ENCODE data around the gene RNF13.
"Not testable (repeated sequence)": the region's sequence is repeated elsewhere in the genome, so short reads cannot be mapped to it uniquely, and the experiment has no call there.

The RNF13 gene

GRCh38 chr3:149819432-149819831, 6.4 kb downstream of the RNF13 start:
- Histone ChIP-seq H3K4me3 (ENCODE audit: low read depth, low read length) (no peak overlapping the region), H3K27me3 (ENCODE audit: control insufficient read depth, insufficient read depth, low read length) (no peaks in the 10 kb centered on the region), H3K9me3 (ENCODE audit: control insufficient read depth, insufficient read depth, low read length) (0 out of 2 replicates have a peak, but pooled peaks cover 3% of the 10 kb centered on the region), H3K36me3 (ENCODE audit: control insufficient read depth, insufficient read depth, low read length) (no peaks in the 10 kb centered on the region), H3K27ac (ENCODE audit: low read depth, low read length) (no peak overlapping the region), H3K9ac (ENCODE audit: low read depth, low read length) (no peak overlapping the region), H3K4me1 (ENCODE audit: control insufficient read depth, insufficient read depth, low read length) (peaks cover 20% of the 10 kb centered on the region)

- H3K27ac ChIP-seq (ENCODE audit: low read depth, low read length) = no peak overlapping the region
- no peaks in the 10 kb centered on the region for H3K36me3 ChIP-seq (ENCODE audit: control insufficient read depth, insufficient read depth, low read length)
- H3K4me1 ChIP-seq (ENCODE audit: control insufficient read depth, insufficient read depth, low read length) = peaks cover 14% of the 10 kb centered on the region
- no peak overlapping the region for H3K9ac ChIP-seq (ENCODE audit: low read depth, low read length)
- 0 out of 2 replicates have a peak, but pooled peaks cover 3% of the 10 kb centered on the region for H3K9me3 ChIP-seq (ENCODE audit: control insufficient read depth, insufficient read depth, low read length)
- H3K27me3 ChIP-seq (ENCODE audit: control insufficient read depth, insufficient read depth, low read length) = no peaks in the 10 kb centered on the region
- H3K4me3 ChIP-seq (ENCODE audit: low read depth, low read length) = no peak overlapping the region
These were observed 7.2 kb downstream of the RNF13 start for GRCh38 chr3:149820183-149820582.

GRCh38 chr3:149826636-149827035, 13.6 kb downstream of the RNF13 start:
- Histone ChIP-seq H3K9me3 (ENCODE audit: control insufficient read depth, insufficient read depth, low read length) (peaks cover 17% of the 10 kb centered on the region), H3K4me3 (ENCODE audit: low read depth, low read length) (no peak overlapping the region), H3K27ac (ENCODE audit: low read depth, low read length) (peak overlapping the region; percentile 40), H3K4me1 (ENCODE audit: control insufficient read depth, insufficient read depth, low read length) (peaks cover 14% of the 10 kb centered on the region), H3K9ac (ENCODE audit: low read depth, low read length) (no peak overlapping the region), H3K27me3 (ENCODE audit: control insufficient read depth, insufficient read depth, low read length) (no peaks in the 10 kb centered on the region), H3K36me3 (ENCODE audit: control insufficient read depth, insufficient read depth, low read length) (no peaks in the 10 kb centered on the region)

GRCh38 chr3:149828390-149828789, 15.4 kb downstream of the RNF13 start:
- Histone ChIP-seq H3K4me3 (ENCODE audit: low read depth, low read length) (no peak overlapping the region), H3K9me3 (ENCODE audit: control insufficient read depth, insufficient read depth, low read length) (peaks cover 28% of the 10 kb centered on the region), H3K27me3 (ENCODE audit: control insufficient read depth, insufficient read depth, low read length) (no peaks in the 10 kb centered on the region), H3K27ac (ENCODE audit: low read depth, low read length) (no peak overlapping the region), H3K4me1 (ENCODE audit: control insufficient read depth, insufficient read depth, low read length) (peaks cover 14% of the 10 kb centered on the region), H3K36me3 (ENCODE audit: control insufficient read depth, insufficient read depth, low read length) (no peaks in the 10 kb centered on the region; the same call in 1 of the 2 replicates), H3K9ac (ENCODE audit: low read depth, low read length) (no peak overlapping the region)

DNA sequence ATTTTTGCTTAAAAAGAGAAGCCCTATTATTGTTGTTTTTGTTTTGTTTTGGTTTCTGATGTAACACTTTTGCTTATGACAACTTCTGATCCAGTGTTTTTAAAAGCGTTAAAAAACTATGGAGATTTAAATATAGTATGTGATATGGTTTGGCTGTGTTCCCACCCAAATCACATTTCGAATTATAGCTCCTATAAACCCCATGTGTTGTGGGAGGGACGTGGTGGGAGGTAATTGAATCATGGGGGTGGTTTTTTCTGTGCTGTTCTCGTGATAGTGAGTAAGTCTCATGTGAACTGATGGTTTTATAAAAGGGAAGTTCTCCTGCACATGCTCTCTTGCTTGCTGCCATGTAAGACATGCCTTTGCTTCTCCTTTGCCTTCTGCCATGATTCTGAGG, 16.6 kb downstream of the RNF13 start:
- not testable (repeated sequence) for H3K27ac ChIP-seq (ENCODE audit: low read depth, low read length); H3K4me3 ChIP-seq (ENCODE audit: low read depth, low read length); H3K36me3 ChIP-seq (ENCODE audit: control insufficient read depth, insufficient read depth, low read length); H3K27me3 ChIP-seq (ENCODE audit: control insufficient read depth, insufficient read depth, low read length); H3K9ac ChIP-seq (ENCODE audit: low read depth, low read length)
- peaks cover 40% of the 10 kb centered on the region for H3K9me3 ChIP-seq (ENCODE audit: control insufficient read depth, insufficient read depth, low read length)
- H3K4me1 ChIP-seq (ENCODE audit: control insufficient read depth, insufficient read depth, low read length) = peaks cover 14% of the 10 kb centered on the region

GRCh38 chr3:149830902-149831301, 17.9 kb downstream of the RNF13 start:
- H3K9ac ChIP-seq (ENCODE audit: low read depth, low read length) = no peak overlapping the region
- no peak overlapping the region for H3K27ac ChIP-seq (ENCODE audit: low read depth, low read length)
- H3K9me3 ChIP-seq (ENCODE audit: control insufficient read depth, insufficient read depth, low read length) = peaks cover 42% of the 10 kb centered on the region
- peaks cover 6% of the 10 kb centered on the region for H3K4me1 ChIP-seq (ENCODE audit: control insufficient read depth, insufficient read depth, low read length)
- H3K4me3 ChIP-seq (ENCODE audit: low read depth, low read length) = no peak overlapping the region
- H3K27me3 ChIP-seq (ENCODE audit: control insufficient read depth, insufficient read depth, low read length) = no peaks in the 10 kb centered on the region
- H3K36me3 ChIP-seq (ENCODE audit: control insufficient read depth, insufficient read depth, low read length) = no peaks in the 10 kb centered on the region; the same call in 1 of the 2 replicates

GRCh38 chr3:149831321-149831720, 18.3 kb downstream of the RNF13 start:
- Histone ChIP-seq H3K36me3 (ENCODE audit: control insufficient read depth, insufficient read depth, low read length) (no peaks in the 10 kb centered on the region; the same call in 1 of the 2 replicates), H3K9me3 (ENCODE audit: control insufficient read depth, insufficient read depth, low read length) (peaks cover 42% of the 10 kb centered on the region), H3K4me3 (ENCODE audit: low read depth, low read length) (no peak overlapping the region), H3K27me3 (ENCODE audit: control insufficient read depth, insufficient read depth, low read length) (no peaks in the 10 kb centered on the region), H3K9ac (ENCODE audit: low read depth, low read length) (no peak overlapping the region), H3K4me1 (ENCODE audit: control insufficient read depth, insufficient read depth, low read length) (peaks cover 1% of the 10 kb centered on the region), H3K27ac (ENCODE audit: low read depth, low read length) (no peak overlapping the region)

DNA sequence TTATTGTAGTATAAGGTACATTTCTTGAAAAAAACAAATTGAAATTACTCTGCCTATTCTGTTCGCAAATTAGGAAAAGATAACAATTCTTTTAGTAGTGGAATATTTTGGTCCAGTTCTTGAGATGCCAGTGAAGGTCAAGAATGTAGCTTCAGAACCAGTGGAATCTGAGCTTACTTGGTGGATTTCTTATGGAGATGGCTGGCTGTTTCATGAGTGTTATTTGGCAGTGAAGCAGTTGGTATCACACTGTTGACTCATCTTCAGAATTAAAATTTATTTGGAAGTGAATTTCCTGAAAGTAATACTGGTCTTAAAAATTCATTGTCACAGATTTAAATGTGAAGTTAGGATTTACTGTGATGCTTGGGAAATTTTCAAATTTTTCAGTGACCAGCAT, 19.1 kb downstream of the RNF13 start:
- Histone ChIP-seq H3K36me3 (ENCODE audit: control insufficient read depth, insufficient read depth, low read length) (no peaks in the 10 kb centered on the region; the same call in 1 of the 2 replicates), H3K27ac (ENCODE audit: low read depth, low read length) (no peak overlapping the region), H3K9me3 (ENCODE audit: control insufficient read depth, insufficient read depth, low read length) (peaks cover 47% of the 10 kb centered on the region), H3K9ac (ENCODE audit: low read depth, low read length) (no peak overlapping the region), H3K27me3 (ENCODE audit: control insufficient read depth, insufficient read depth, low read length) (no peaks in the 10 kb centered on the region), H3K4me3 (ENCODE audit: low read depth, low read length) (no peak overlapping the region; the same call in 1 of the 2 replicates), H3K4me1 (ENCODE audit: control insufficient read depth, insufficient read depth, low read length) (no peaks in the 10 kb centered on the region)

GRCh38 chr3:149833241-149833640, 20.2 kb downstream of the RNF13 start:
- H3K9me3 ChIP-seq (ENCODE audit: control insufficient read depth, insufficient read depth, low read length) = peaks cover 57% of the 10 kb centered on the region

DNA sequence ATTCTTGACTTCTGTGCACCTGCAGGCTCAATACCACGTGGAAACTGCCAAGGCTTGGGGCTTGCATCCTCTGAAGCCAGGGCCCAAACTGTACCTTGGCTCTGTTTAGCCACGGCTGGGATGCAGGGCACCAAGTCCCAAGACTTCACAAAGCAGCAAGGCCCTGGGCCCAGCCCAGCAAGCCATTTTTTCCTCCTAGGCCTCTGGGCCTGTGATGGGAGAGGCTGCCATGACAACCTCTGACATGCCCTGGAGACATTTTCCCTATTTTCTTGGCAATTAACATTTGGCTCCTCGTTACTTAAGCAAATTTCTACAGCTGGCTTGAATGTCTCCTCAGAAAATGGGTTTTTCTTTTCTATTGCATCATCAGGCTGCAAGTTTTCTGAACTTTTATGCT, 25.5 kb downstream of the RNF13 start:
- not testable (repeated sequence) for H3K4me1 ChIP-seq (ENCODE audit: control insufficient read depth, insufficient read depth, low read length)

More at GRCh38 chr3:149833241-149833640, 20.2 kb downstream of the RNF13 start:
- Histone ChIP-seq H3K4me3 (ENCODE audit: low read depth, low read length) (no peak overlapping the region), H3K36me3 (ENCODE audit: control insufficient read depth, insufficient read depth, low read length) (no peaks in the 10 kb centered on the region; the same call in 1 of the 2 replicates), H3K4me1 (ENCODE audit: control insufficient read depth, insufficient read depth, low read length) (no peaks in the 10 kb centered on the region), H3K27me3 (ENCODE audit: control insufficient read depth, insufficient read depth, low read length) (no peaks in the 10 kb centered on the region), H3K9ac (ENCODE audit: low read depth, low read length) (no peak overlapping the region), H3K27ac (ENCODE audit: low read depth, low read length) (no peak overlapping the region)

DNA sequence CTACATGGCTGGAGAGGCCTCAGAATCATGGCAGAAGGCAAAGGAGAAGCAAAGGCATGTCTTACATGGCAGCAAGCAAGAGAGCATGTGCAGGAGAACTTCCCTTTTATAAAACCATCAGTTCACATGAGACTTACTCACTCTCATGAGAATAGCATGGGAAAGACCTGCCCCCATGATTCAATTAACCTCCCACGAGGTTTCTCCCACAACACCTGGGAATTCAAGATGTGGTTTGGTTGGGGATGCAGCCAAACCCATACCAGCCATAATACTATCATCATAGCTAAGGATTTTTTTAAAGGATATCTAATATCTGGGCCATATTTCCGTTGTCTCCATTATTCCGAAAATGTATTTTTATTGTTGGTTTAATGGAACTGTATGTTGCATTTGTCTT, 26.5 kb downstream of the RNF13 start:
- not testable (repeated sequence) for H3K27ac ChIP-seq (ENCODE audit: low read depth, low read length); H3K9ac ChIP-seq (ENCODE audit: low read depth, low read length); H3K36me3 ChIP-seq (ENCODE audit: control insufficient read depth, insufficient read depth, low read length); H3K4me1 ChIP-seq (ENCODE audit: control insufficient read depth, insufficient read depth, low read length); H3K27me3 ChIP-seq (ENCODE audit: control insufficient read depth, insufficient read depth, low read length); H3K4me3 ChIP-seq (ENCODE audit: low read depth, low read length)
- peaks cover 21% of the 10 kb centered on the region for H3K9me3 ChIP-seq (ENCODE audit: control insufficient read depth, insufficient read depth, low read length)

More for the DNA sequence above, 25.5 kb downstream of the RNF13 start:
- H3K4me3 ChIP-seq (ENCODE audit: low read depth, low read length); H3K9ac ChIP-seq (ENCODE audit: low read depth, low read length); H3K27ac ChIP-seq (ENCODE audit: low read depth, low read length); H3K27me3 ChIP-seq (ENCODE audit: control insufficient read depth, insufficient read depth, low read length); H3K36me3 ChIP-seq (ENCODE audit: control insufficient read depth, insufficient read depth, low read length): not testable (repeated sequence)
- H3K9me3 ChIP-seq (ENCODE audit: control insufficient read depth, insufficient read depth, low read length) = peaks cover 30% of the 10 kb centered on the region

DNA sequence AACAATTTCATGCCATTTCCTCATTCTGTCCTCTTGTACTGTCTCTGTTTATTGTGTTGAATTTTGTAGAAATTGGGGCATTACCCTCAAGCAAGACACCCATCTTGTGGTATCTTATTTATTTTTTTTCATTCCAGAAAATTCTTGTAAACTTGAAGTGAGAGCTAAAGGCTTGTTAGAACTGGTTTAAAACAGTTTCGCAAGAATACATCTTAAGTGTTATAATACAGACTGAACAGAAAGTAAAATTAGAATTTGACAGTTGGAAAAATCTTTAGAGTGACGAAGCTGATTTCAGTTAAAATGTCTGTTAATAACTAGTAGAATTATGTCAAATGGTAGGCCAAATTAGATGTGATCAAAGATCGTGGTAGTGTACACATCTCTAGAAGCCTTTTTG, 26.9 kb downstream of the RNF13 start:
- Histone ChIP-seq H3K4me3 (ENCODE audit: low read depth, low read length) (no peak overlapping the region), H3K36me3 (ENCODE audit: control insufficient read depth, insufficient read depth, low read length) (no peaks in the 10 kb centered on the region), H3K9ac (ENCODE audit: low read depth, low read length) (no peak overlapping the region), H3K9me3 (ENCODE audit: control insufficient read depth, insufficient read depth, low read length) (peaks cover 17% of the 10 kb centered on the region), H3K4me1 (ENCODE audit: control insufficient read depth, insufficient read depth, low read length) (no peaks in the 10 kb centered on the region), H3K27me3 (ENCODE audit: control insufficient read depth, insufficient read depth, low read length) (no peaks in the 10 kb centered on the region), H3K27ac (ENCODE audit: low read depth, low read length) (no peak overlapping the region)
